Stomach (tissue), 9 donors: ENCODE data around the gene WNT5B. TPM values are rescaled to one million over a fixed set of nuclear protein-coding genes. Genes with fewer than 3 reads are reported as not detected.

Source experiments
- DNase-seq, 2 donors: peaks; one replicate each; pipeline versions ENCODE4 v3.0.0 to v3.0.0-alpha.2; 2013 to 2019
- H3K27ac ChIP-seq, 5 donors: fragments of 200-600 bp in 4 of 5; sonication (generic) in 4 of 5; one replicate each; pipeline ENCODE4 v1.5.1; 2013 to 2019; ENCODE audit warnings: mild to moderate bottlenecking in 1 of 5, moderate library complexity in 1 of 5
- H3K27me3 ChIP-seq, 3 donors: fragments of 200-600 bp; sonication (generic); one replicate each; pipeline ENCODE4 v1.5.1; 2017 to 2019; ENCODE audit warnings: mixed run types in 1 of 3
- H3K36me3 ChIP-seq, 4 donors: fragments of 200-600 bp; sonication (generic); 1 replicate in 3 of 4; 2 replicates in 1 of 4; pipeline ENCODE4 v1.5.1; 2016 to 2019
- H3K4me1 ChIP-seq, 4 donors: fragments of 200-600 bp; sonication (generic); one replicate each; pipeline ENCODE4 v1.5.1; 2016 to 2019
- H3K4me3 ChIP-seq, 4 donors: fragments of 200-600 bp; sonication (generic) in 3 of 4; one replicate each; pipeline ENCODE4 v1.5.1; 2016 to 2019; ENCODE audit warnings: mild to moderate bottlenecking in 1 of 4
- H3K9me3 ChIP-seq, 4 donors: fragments of 200-600 bp; sonication (generic); one replicate each; pipeline ENCODE4 v1.5.1; 2016 to 2019
- EP300 ChIP-seq: sonication (generic); formaldehyde crosslinking; IDR thresholded peaks from one replicate; pipeline ENCODE4 v1.6.1; 2017; ENCODE audit warnings: antibody characterized with exemption
- POLR2A ChIP-seq, 4 donors: fragments of 450-650 bp; IDR thresholded peaks; one replicate each; pipeline ENCODE4 v1.6.1; 2016; ENCODE audit warnings: antibody characterized with exemption in 4 of 4, control low read depth in 2 of 4, mild to moderate bottlenecking in 1 of 4, moderate library complexity in 1 of 4
- POLR2AphosphoS5 ChIP-seq, 3 donors: sonication (generic); formaldehyde crosslinking; IDR thresholded peaks; one replicate each; pipeline ENCODE4 v1.6.1; 2016; ENCODE audit warnings: antibody characterized with exemption in 3 of 3
- WGBS, 5 donors: extraction: QIAGEN DNeasy Blood & Tissue Kit in 3 of 5; methylation state at CpG; one replicate each; pipeline versions ENCODE4 v1.1.5 to v1.1.7; 2013 to 2018; 5-methylcytosine and 5-hydroxymethylcytosine counted together
- intact Hi-C: fragments of 100-400 bp; cut with DNase I; formaldehyde crosslinking; loops from one replicate; pipeline ENCODE4 v1.15.1; 2023; ENCODE audit warnings: low total_unique reads
- polyA plus RNA-seq, 3 donors: library from polyadenylated mRNA; stranded (reverse); fragments of 200-250 nt; gene quantifications; one replicate each; pipeline ENCODE4 v1.2.3, GENCODE V29; 2013
- total RNA-seq, 5 donors: library from RNA; depleted of rRNA; stranded (reverse); fragments of >200 nt; gene quantifications; one replicate each; pipeline versions ENCODE4 v1.1.0 to v1.2.3, GENCODE V29; 2014 to 2016
- TF ChIP-seq, protein P1 (sequence below), 7 experiments: fragments of 450-650 bp in 4 of 7; fragments of 200-600 bp in 3 of 7; sonication (generic) in 3 of 7; IDR thresholded peaks; one replicate each; pipeline ENCODE4 v1.5.1; 2016 to 2019; ENCODE audit warnings: antibody characterized with exemption in 7 of 7, control low read depth in 2 of 7, mild to moderate bottlenecking in 1 of 7
- donor health status: healthy with polysubstance abuse.
- donor health status: Bipolar disorder and iron deficiency.
- donor health status: healthy.

Gene WNT5B
- total and polyA plus RNA-seq, 8 donors = 0.45 to 22.3 (median 7.4) TPM

DNA sequence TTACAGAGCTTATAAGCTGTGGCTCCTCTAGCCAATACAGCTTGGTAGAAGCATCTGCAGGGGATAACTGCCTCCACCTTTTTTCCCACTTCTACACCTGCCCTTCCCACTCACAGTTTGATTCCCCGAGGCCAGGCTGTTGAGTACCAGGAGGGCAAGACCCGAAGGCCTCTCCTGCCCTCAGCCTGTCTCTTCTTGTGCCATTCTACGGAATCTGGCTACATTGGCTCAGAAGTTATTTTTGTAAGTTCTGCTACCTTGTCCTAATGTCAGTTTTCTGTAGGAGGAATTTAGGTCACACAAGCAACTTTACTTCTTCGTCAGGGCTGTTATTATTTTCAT is 46.4 kb upstream of the WNT5B start:
- intact Hi-C loops = loop anchor here (5.0 kb wide), 1 partner anchor 465 kb away; no protein-coding TSS in a partner anchor
- Histone ChIP-seq H3K4me1 (peaks cover under 1 to 41% (median 18%) of the 10 kb centered on the region in 4 donors), H3K27me3 (no peaks in the 10 kb centered on the region), H3K4me3 (no peak overlapping the region), H3K9me3 (no peaks in the 10 kb centered on the region), H3K27ac (no peak overlapping the region), H3K36me3 (peaks cover 0 to 19% (median 0%) of the 10 kb centered on the region in 4 donors)
- TF ChIP-seq POLR2A (IDR thresholded peaks at IDR 0.05) = no peak
- DNase-seq = no peak
- WGBS, 5 donors = 90 to 98% (median 91%) methylated on average over 4 of the region's 4 CpGs

GRCh38 chr12:1583421-1584078 is 45.5 kb upstream of the WNT5B start:
- TF ChIP-seq, protein P1, sequence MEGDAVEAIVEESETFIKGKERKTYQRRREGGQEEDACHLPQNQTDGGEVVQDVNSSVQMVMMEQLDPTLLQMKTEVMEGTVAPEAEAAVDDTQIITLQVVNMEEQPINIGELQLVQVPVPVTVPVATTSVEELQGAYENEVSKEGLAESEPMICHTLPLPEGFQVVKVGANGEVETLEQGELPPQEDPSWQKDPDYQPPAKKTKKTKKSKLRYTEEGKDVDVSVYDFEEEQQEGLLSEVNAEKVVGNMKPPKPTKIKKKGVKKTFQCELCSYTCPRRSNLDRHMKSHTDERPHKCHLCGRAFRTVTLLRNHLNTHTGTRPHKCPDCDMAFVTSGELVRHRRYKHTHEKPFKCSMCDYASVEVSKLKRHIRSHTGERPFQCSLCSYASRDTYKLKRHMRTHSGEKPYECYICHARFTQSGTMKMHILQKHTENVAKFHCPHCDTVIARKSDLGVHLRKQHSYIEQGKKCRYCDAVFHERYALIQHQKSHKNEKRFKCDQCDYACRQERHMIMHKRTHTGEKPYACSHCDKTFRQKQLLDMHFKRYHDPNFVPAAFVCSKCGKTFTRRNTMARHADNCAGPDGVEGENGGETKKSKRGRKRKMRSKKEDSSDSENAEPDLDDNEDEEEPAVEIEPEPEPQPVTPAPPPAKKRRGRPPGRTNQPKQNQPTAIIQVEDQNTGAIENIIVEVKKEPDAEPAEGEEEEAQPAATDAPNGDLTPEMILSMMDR (IDR thresholded peaks at IDR 0.05) = peak in 5 of 7 experiments; percentile 62 to 85 (median 81)
- TF ChIP-seq EP300 = no peak
- no peak for TF ChIP-seq POLR2A (IDR thresholded peaks at IDR 0.05)
- TF ChIP-seq POLR2AphosphoS5 (IDR thresholded peaks at IDR 0.05) = peak in 1 of 3 donors; percentile 75
- H3K4me3 ChIP-seq = peak overlapping the region in 2 of 4 donors; percentile 8 to 17
- no peaks in the 10 kb centered on the region for H3K9me3 ChIP-seq
- no peak overlapping the region for H3K27ac ChIP-seq
- H3K27me3 ChIP-seq = no peaks in the 10 kb centered on the region
- H3K4me1 ChIP-seq = peaks cover 10 to 49% (median 25%) of the 10 kb centered on the region in 4 donors
- peaks cover 0 to 19% (median 0%) of the 10 kb centered on the region in 4 donors for H3K36me3 ChIP-seq
- peak; percentile 68 to 94 for DNase-seq
- WGBS, 5 donors = 1 to 3% (median 2%) methylated on average over 6 of the region's 6 CpGs
- intact Hi-C loops = loop anchor here (5.0 kb wide), 1 partner anchor 466 kb away; no protein-coding TSS in a partner anchor

DNA sequence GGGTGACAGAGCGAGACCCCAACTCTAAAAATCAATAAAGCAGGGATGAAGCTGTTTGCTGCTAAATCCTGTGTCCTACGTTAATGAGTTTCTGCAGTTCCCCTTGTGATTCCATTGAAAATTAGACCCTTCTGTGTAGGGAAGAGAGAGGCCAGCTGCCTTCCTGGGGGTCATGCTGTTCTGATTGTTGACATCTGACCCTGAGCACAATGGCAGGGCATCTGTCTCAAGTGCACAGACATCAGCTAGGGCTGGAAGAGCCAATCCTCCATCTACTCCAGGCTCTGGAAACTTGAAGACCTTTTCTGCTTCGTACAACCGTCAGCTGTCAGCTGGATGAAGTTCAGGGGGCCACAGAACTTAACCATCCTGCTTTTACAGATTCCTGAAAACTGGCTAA is 44.7 kb upstream of the WNT5B start:
- 88 to 98% (median 95%) methylated on average over 4 of the region's 4 CpGs for WGBS, 5 donors
- DNase-seq = no peak
- no peaks in the 10 kb centered on the region for H3K9me3 ChIP-seq
- H3K27me3 ChIP-seq = no peaks in the 10 kb centered on the region
- H3K4me3 ChIP-seq = no peak overlapping the region
- intact Hi-C loops = loop anchor here (5.0 kb wide), 1 partner anchor 467 kb away; no protein-coding TSS in a partner anchor
- TF ChIP-seq POLR2AphosphoS5 (IDR thresholded peaks at IDR 0.05) (no peak), POLR2A (IDR thresholded peaks at IDR 0.05) (no peak), EP300 (no peak)
- TF ChIP-seq, protein P1 (IDR thresholded peaks at IDR 0.05) = no peak
- peaks cover 11 to 56% (median 31%) of the 10 kb centered on the region in 4 donors for H3K4me1 ChIP-seq
- H3K36me3 ChIP-seq = peaks cover 0 to 19% (median 0%) of the 10 kb centered on the region in 4 donors
- no peak overlapping the region for H3K27ac ChIP-seq

DNA sequence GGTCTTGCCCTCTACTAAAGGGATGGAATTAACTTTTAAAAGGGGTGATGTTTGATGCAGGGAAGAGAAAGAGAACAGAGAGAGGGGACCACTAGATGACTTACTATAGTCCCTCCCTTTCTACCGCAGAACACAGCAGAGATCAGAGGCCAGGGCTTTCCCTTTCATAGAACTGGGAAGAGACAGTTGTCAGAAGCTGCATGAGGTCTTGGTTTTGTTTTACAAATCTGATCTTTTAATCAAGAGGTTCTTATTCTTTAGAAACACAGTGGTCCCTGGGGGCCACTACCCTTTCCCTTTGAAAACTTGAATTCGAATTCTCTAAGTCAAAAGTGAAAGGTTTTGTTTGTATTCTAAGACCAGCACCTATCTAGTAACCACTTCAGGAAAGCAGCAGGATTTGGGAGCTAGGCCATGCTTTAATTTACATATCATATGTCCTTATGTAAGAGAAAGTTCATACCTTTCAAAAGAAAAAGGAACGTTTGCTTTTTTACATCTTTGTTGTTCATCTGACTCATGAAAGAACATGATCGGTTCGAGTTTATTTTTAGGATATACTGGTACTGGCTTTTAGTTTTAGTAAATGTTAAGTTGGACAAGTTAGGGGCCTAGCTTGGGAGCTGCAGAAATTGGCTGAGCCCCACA is 41.0 kb upstream of the WNT5B start:
- peaks cover 36 to 67% (median 57%) of the 10 kb centered on the region in 4 donors for H3K4me1 ChIP-seq

More for the DNA sequence above, 41.0 kb upstream of the WNT5B start:
- DNase-seq = no peak
- Histone ChIP-seq H3K27ac (peak overlapping the region in 4 of 5 donors; percentile 12 to 93 (median 60)), H3K9me3 (no peaks in the 10 kb centered on the region), H3K4me3 (no peak overlapping the region), H3K36me3 (peaks cover 0 to 19% (median 0%) of the 10 kb centered on the region in 4 donors), H3K27me3 (no peaks in the 10 kb centered on the region)
- intact Hi-C loops = no loop called here
- no peak for TF ChIP-seq POLR2AphosphoS5 (IDR thresholded peaks at IDR 0.05)
- TF ChIP-seq, protein P1 (IDR thresholded peaks at IDR 0.05) = no peak
- TF ChIP-seq POLR2A (IDR thresholded peaks at IDR 0.05) = no peak
- no peak for TF ChIP-seq EP300
- 14 to 31% (median 25%) methylated on average over 5 of the region's 5 CpGs for WGBS, 5 donors
